ENCODE measurements around the gene SIGLEC8. TPM values are rescaled to one million over a fixed set of nuclear protein-coding genes. Genes with fewer than 3 reads are reported as not detected.

Gene SIGLEC8
- total and polyA plus RNA-seq, 2 donors: 2.1 TPM

GRCh38 chr19:51493776-51494175 is 35.5 kb upstream of the SIGLEC8 start:
- DNase-seq (ENCODE audit: low read depth in 6 of 9, low spot score in 9 of 9): no peak
- Histone ChIP-seq H3K36me3 (ENCODE audit: control insufficient read depth in 2 of 2, insufficient read depth in 2 of 2, low read length in 1 of 2) (no peaks in the 10 kb centered on the region), H3K4me1 (ENCODE audit: control insufficient read depth in 2 of 2, insufficient read depth in 2 of 2, low read length in 2 of 2) (no peaks in the 10 kb centered on the region), H3K27me3 (ENCODE audit: control insufficient read depth in 2 of 2, insufficient read depth in 1 of 2, low read length in 1 of 2) (no peaks in the 10 kb centered on the region), H3K4me3 (ENCODE audit: low read length in 2 of 2) (no peak overlapping the region), H3K27ac (ENCODE audit: low read depth in 1 of 2, low read length in 1 of 2) (no peak overlapping the region), H3K9me3 (ENCODE audit: control insufficient read depth in 2 of 2, insufficient read depth in 1 of 2, low read length in 1 of 2) (no peaks in the 10 kb centered on the region)
- 3% methylated on average over 2 of the region's 2 CpGs for WGBS

GRCh38 chr19:51491586-51491985 is 33.3 kb upstream of the SIGLEC8 start:
- DNase-seq (ENCODE audit: low read depth in 6 of 9, low spot score in 9 of 9): no peak
- no peaks in the 10 kb centered on the region for H3K9me3 ChIP-seq (ENCODE audit: control insufficient read depth in 2 of 2, insufficient read depth in 1 of 2, low read length in 1 of 2)
- WGBS: 91% methylated on average over 7 of the region's 7 CpGs

GRCh38 chr19:51490676-51491075 is 32.4 kb upstream of the SIGLEC8 start:
- Histone ChIP-seq H3K4me1 (ENCODE audit: control insufficient read depth in 2 of 2, insufficient read depth in 2 of 2, low read length in 2 of 2) (no peaks in the 10 kb centered on the region), H3K36me3 (ENCODE audit: control insufficient read depth in 2 of 2, insufficient read depth in 2 of 2, low read length in 1 of 2) (no peaks in the 10 kb centered on the region), H3K4me3 (ENCODE audit: low read length in 2 of 2) (no peak overlapping the region), H3K27me3 (ENCODE audit: control insufficient read depth in 2 of 2, insufficient read depth in 1 of 2, low read length in 1 of 2) (no peaks in the 10 kb centered on the region), H3K27ac (ENCODE audit: low read depth in 1 of 2, low read length in 1 of 2) (no peak overlapping the region), H3K9me3 (ENCODE audit: control insufficient read depth in 2 of 2, insufficient read depth in 1 of 2, low read length in 1 of 2) (no peaks in the 10 kb centered on the region)
- 66% methylated on average over 14 of the region's 14 CpGs for WGBS
- DNase-seq (ENCODE audit: low read depth in 6 of 9, low spot score in 9 of 9): no peak

More at GRCh38 chr19:51491586-51491985, 33.3 kb upstream of the SIGLEC8 start:
- Histone ChIP-seq H3K27ac (ENCODE audit: low read depth in 1 of 2, low read length in 1 of 2) (no peak overlapping the region), H3K36me3 (ENCODE audit: control insufficient read depth in 2 of 2, insufficient read depth in 2 of 2, low read length in 1 of 2) (no peaks in the 10 kb centered on the region), H3K4me3 (ENCODE audit: low read length in 2 of 2) (no peak overlapping the region), H3K4me1 (ENCODE audit: control insufficient read depth in 2 of 2, insufficient read depth in 2 of 2, low read length in 2 of 2) (no peaks in the 10 kb centered on the region), H3K27me3 (ENCODE audit: control insufficient read depth in 2 of 2, insufficient read depth in 1 of 2, low read length in 1 of 2) (no peaks in the 10 kb centered on the region)

- 59% methylated on average over 2 of the region's 2 CpGs for WGBS
- no peak overlapping the region for H3K4me3 ChIP-seq (ENCODE audit: low read length in 2 of 2)
- no peak for DNase-seq (ENCODE audit: low read depth in 6 of 9, low spot score in 9 of 9)
- no peaks in the 10 kb centered on the region for H3K27me3 ChIP-seq (ENCODE audit: control insufficient read depth in 2 of 2, insufficient read depth in 1 of 2, low read length in 1 of 2)
- no peaks in the 10 kb centered on the region for H3K4me1 ChIP-seq (ENCODE audit: control insufficient read depth in 2 of 2, insufficient read depth in 2 of 2, low read length in 2 of 2)
- H3K27ac ChIP-seq (ENCODE audit: low read depth in 1 of 2, low read length in 1 of 2): no peak overlapping the region
- no peaks in the 10 kb centered on the region for H3K36me3 ChIP-seq (ENCODE audit: control insufficient read depth in 2 of 2, insufficient read depth in 2 of 2, low read length in 1 of 2)
- H3K9me3 ChIP-seq (ENCODE audit: control insufficient read depth in 2 of 2, insufficient read depth in 1 of 2, low read length in 1 of 2): no peaks in the 10 kb centered on the region
Observed at GRCh38 chr19:51489113-51489512, 30.9 kb upstream of the SIGLEC8 start.

GRCh38 chr19:51488491-51488890 is 30.2 kb upstream of the SIGLEC8 start:
- Histone ChIP-seq H3K36me3 (ENCODE audit: control insufficient read depth in 2 of 2, insufficient read depth in 2 of 2, low read length in 1 of 2) (no peaks in the 10 kb centered on the region), H3K27ac (ENCODE audit: low read depth in 1 of 2, low read length in 1 of 2) (no peak overlapping the region), H3K27me3 (ENCODE audit: control insufficient read depth in 2 of 2, insufficient read depth in 1 of 2, low read length in 1 of 2) (no peaks in the 10 kb centered on the region), H3K4me3 (ENCODE audit: low read length in 2 of 2) (no peak overlapping the region), H3K9me3 (ENCODE audit: control insufficient read depth in 2 of 2, insufficient read depth in 1 of 2, low read length in 1 of 2) (no peaks in the 10 kb centered on the region), H3K4me1 (ENCODE audit: control insufficient read depth in 2 of 2, insufficient read depth in 2 of 2, low read length in 2 of 2) (no peaks in the 10 kb centered on the region)
- 90% methylated on average over 3 of the region's 3 CpGs for WGBS
- DNase-seq (ENCODE audit: low read depth in 6 of 9, low spot score in 9 of 9): no peak

- DNase-seq (ENCODE audit: low read depth in 6 of 9, low spot score in 9 of 9): no peak
- Histone ChIP-seq H3K27me3 (ENCODE audit: control insufficient read depth in 2 of 2, insufficient read depth in 1 of 2, low read length in 1 of 2) (no peaks in the 10 kb centered on the region), H3K27ac (ENCODE audit: low read depth in 1 of 2, low read length in 1 of 2) (no peak overlapping the region), H3K9me3 (ENCODE audit: control insufficient read depth in 2 of 2, insufficient read depth in 1 of 2, low read length in 1 of 2) (no peaks in the 10 kb centered on the region), H3K4me3 (ENCODE audit: low read length in 2 of 2) (no peak overlapping the region), H3K4me1 (ENCODE audit: control insufficient read depth in 2 of 2, insufficient read depth in 2 of 2, low read length in 2 of 2) (no peaks in the 10 kb centered on the region), H3K36me3 (ENCODE audit: control insufficient read depth in 2 of 2, insufficient read depth in 2 of 2, low read length in 1 of 2) (no peaks in the 10 kb centered on the region)
- WGBS: 87% methylated on average over 5 of the region's 5 CpGs
Observed at GRCh38 chr19:51485960-51486660, 27.9 kb upstream of the SIGLEC8 start.

GRCh38 chr19:51480590-51480989 is 22.3 kb upstream of the SIGLEC8 start:
- WGBS: 46% methylated on average over 8 of the region's 8 CpGs
- H3K36me3 ChIP-seq (ENCODE audit: control insufficient read depth in 2 of 2, insufficient read depth in 2 of 2, low read length in 1 of 2): no peaks in the 10 kb centered on the region
- H3K27ac ChIP-seq (ENCODE audit: low read depth in 1 of 2, low read length in 1 of 2): no peak overlapping the region
- H3K9me3 ChIP-seq (ENCODE audit: control insufficient read depth in 2 of 2, insufficient read depth in 1 of 2, low read length in 1 of 2): no peaks in the 10 kb centered on the region
- H3K4me1 ChIP-seq (ENCODE audit: control insufficient read depth in 2 of 2, insufficient read depth in 2 of 2, low read length in 2 of 2): no peaks in the 10 kb centered on the region
- peak in 2 of 9 donors; percentile 7 to 28 for DNase-seq (ENCODE audit: low read depth in 6 of 9, low spot score in 9 of 9)
- H3K27me3 ChIP-seq (ENCODE audit: control insufficient read depth in 2 of 2, insufficient read depth in 1 of 2, low read length in 1 of 2): no peaks in the 10 kb centered on the region
- H3K4me3 ChIP-seq (ENCODE audit: low read length in 2 of 2): no peak overlapping the region

- Histone ChIP-seq H3K4me3 (ENCODE audit: low read length in 2 of 2) (no peak overlapping the region), H3K27ac (ENCODE audit: low read depth in 1 of 2, low read length in 1 of 2) (no peak overlapping the region), H3K4me1 (ENCODE audit: control insufficient read depth in 2 of 2, insufficient read depth in 2 of 2, low read length in 2 of 2) (no peaks in the 10 kb centered on the region), H3K36me3 (ENCODE audit: control insufficient read depth in 2 of 2, insufficient read depth in 2 of 2, low read length in 1 of 2) (no peaks in the 10 kb centered on the region), H3K27me3 (ENCODE audit: control insufficient read depth in 2 of 2, insufficient read depth in 1 of 2, low read length in 1 of 2) (no peaks in the 10 kb centered on the region), H3K9me3 (ENCODE audit: control insufficient read depth in 2 of 2, insufficient read depth in 1 of 2, low read length in 1 of 2) (no peaks in the 10 kb centered on the region)
- no peak for DNase-seq (ENCODE audit: low read depth in 6 of 9, low spot score in 9 of 9)
- WGBS: 86% methylated on average over 12 of the region's 12 CpGs
Observed at GRCh38 chr19:51479531-51480331, 21.5 kb upstream of the SIGLEC8 start.

GRCh38 chr19:51478381-51479234 is 20.4 kb upstream of the SIGLEC8 start, which contains the start of gene CEACAM18:
TSS of gene CEACAM18 (plus strand) at chr19:51478539.
- H3K27ac ChIP-seq (ENCODE audit: low read depth in 1 of 2, low read length in 1 of 2): no peak within 1 kb of the TSS
- no peaks in the 10 kb centered on the region for H3K27me3 ChIP-seq (ENCODE audit: control insufficient read depth in 2 of 2, insufficient read depth in 1 of 2, low read length in 1 of 2)
- 72% methylated on average over 17 of the region's 17 CpGs for WGBS
- no peaks in the 10 kb centered on the region for H3K36me3 ChIP-seq (ENCODE audit: control insufficient read depth in 2 of 2, insufficient read depth in 2 of 2, low read length in 1 of 2)
- no peak within 1 kb of the TSS for H3K4me3 ChIP-seq (ENCODE audit: low read length in 2 of 2)
- DNase-seq (ENCODE audit: low read depth in 6 of 9, low spot score in 9 of 9): no peak
- H3K9me3 ChIP-seq (ENCODE audit: control insufficient read depth in 2 of 2, insufficient read depth in 1 of 2, low read length in 1 of 2): no peaks in the 10 kb centered on the region
- H3K4me1 ChIP-seq (ENCODE audit: control insufficient read depth in 2 of 2, insufficient read depth in 2 of 2, low read length in 2 of 2): no peaks in the 10 kb centered on the region

Data from thymus (tissue), 11 donors.